Adrenal gland (tissue), 5 donors: ENCODE data around the gene ACRBP.

Experiments
- CTCF ChIP-seq, 6 experiments: fragments of 450-650 bp in 4 of 6; fragments of 200-600 bp in 2 of 6; sonication (generic) in 1 of 6; IDR thresholded peaks; 1 replicate in 5 of 6; 2 replicates in 1 of 6; pipeline versions ENCODE4 v1.5.1 to v1.8.0; 2016 to 2021; ENCODE audit warnings: antibody characterized with exemption in 6 of 6, mild to moderate bottlenecking in 2 of 6, moderate library complexity in 1 of 6
- POLR2A ChIP-seq, 2 donors: fragments of 450-650 bp; IDR thresholded peaks; one replicate each; pipeline ENCODE4 v1.6.1; 2017; ENCODE audit warnings: antibody characterized with exemption in 2 of 2, mild to moderate bottlenecking in 2 of 2, moderate library complexity in 1 of 2
- donor health status: DM: no; HTN: no; CAD: no.

- TF ChIP-seq CTCF (IDR thresholded peaks at IDR 0.05) (no peak), POLR2A (IDR thresholded peaks at IDR 0.05) (no peak)
Measured at GRCh38 chr12:6692888-6693287, 45.7 kb upstream of the ACRBP start.
